Tibial nerve (tissue), 4 donors: Measurements from ENCODE around the gene KDM2B.

Source experiments
- CTCF ChIP-seq, 5 experiments: fragments of 200-600 bp in 3 of 5; fragments of 450-650 bp in 2 of 5; sonication (generic) in 3 of 5; IDR thresholded peaks; one replicate each; pipeline ENCODE4 v1.5.1; 2016 to 2019; ENCODE audit warnings: antibody characterized with exemption in 5 of 5, mild to moderate bottlenecking in 3 of 5, moderate library complexity in 2 of 5
- EP300 ChIP-seq, 2 donors: sonication (generic); formaldehyde crosslinking; IDR thresholded peaks; one replicate each; pipeline ENCODE4 v1.6.1; 2017; ENCODE audit warnings: antibody characterized with exemption in 2 of 2, mild to moderate bottlenecking in 1 of 2
- POLR2A ChIP-seq, 2 donors: fragments of 450-650 bp; IDR thresholded peaks; one replicate each; pipeline ENCODE4 v1.6.1; 2017; ENCODE audit warnings: antibody characterized with exemption in 2 of 2, mild to moderate bottlenecking in 2 of 2, moderate library complexity in 2 of 2

- TF ChIP-seq POLR2A (IDR thresholded peaks at IDR 0.05) = no peak
- no peak for TF ChIP-seq CTCF (IDR thresholded peaks at IDR 0.05)
- TF ChIP-seq EP300 (IDR thresholded peaks at IDR 0.05) = no peak
Observed at GRCh38 chr12:121610239-121611149, 29.7 kb upstream of the KDM2B start.
